Measurements from ENCODE around the gene ESX1. TPM values are rescaled to one million over a fixed set of nuclear protein-coding genes. Genes with fewer than 3 reads are reported as not detected.
"Not testable (repeated sequence)": the region's sequence is repeated elsewhere in the genome, so short reads cannot be mapped to it uniquely, and the experiment has no call there.

Gene ESX1
- not detected for total RNA-seq

DNA sequence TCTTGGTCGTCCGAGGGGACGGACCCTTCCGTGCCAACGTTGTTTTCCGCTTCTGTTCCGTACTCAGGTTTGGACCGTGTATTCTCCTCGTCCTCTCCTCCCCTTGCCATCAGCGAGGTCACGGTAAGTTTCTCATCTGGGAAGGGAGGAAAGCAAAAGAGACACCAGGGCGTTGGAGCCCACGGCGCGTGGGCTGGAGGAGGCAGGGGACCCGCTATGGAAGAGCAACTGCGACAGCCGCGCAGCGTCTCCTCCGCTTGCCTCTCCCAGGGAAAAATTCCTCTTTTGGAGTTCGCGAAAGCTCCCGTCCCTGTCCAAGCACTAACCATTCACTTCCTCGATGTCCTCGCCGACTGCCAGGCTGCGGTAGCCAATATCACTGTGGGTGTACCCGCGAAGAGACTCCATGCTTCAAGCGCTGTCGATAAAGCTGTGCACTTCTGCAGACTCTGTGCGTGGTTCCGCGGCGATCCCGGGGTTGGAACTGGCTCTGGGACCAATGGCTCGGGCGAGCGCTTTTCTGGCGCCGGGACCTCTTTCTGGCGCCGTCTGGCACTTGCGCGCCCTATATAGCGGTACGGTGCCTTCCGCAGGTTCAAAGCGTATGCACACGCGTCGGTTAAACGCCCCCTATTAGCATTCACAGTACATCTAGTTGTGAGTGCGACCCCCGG, at the start of gene ESX1:
Gene ESX1 (minus strand): TSS at position 492 of the 674 bp plus-strand sequence. CDS start 84 bp downstream, at position 408.
- DNase-seq (ENCODE audit: low spot score), result no peak
- no peak for ATAC-seq

DNA sequence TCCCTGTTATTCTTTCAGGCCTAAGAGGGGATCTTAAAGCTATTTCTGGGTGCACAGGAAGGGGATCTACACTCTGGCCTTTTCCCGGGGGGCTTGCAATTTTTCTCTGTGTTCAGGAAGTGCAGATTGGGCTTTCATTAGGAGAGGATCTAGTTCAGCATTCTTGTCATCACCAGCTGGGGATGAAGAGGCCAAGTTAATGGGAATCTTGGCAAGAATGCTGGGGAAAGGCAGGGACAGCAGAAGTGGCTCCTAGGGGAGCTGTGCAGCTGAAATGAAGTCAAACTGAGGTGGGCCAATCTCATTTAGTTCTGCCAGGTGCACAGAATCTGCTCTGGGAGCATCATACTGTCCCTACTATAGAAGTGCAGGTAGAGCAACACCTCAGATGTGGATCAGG, 40.9 kb upstream of the ESX1 start:
- DNase-seq (ENCODE audit: low spot score), result no peak
- ATAC-seq, result no peak

DNA sequence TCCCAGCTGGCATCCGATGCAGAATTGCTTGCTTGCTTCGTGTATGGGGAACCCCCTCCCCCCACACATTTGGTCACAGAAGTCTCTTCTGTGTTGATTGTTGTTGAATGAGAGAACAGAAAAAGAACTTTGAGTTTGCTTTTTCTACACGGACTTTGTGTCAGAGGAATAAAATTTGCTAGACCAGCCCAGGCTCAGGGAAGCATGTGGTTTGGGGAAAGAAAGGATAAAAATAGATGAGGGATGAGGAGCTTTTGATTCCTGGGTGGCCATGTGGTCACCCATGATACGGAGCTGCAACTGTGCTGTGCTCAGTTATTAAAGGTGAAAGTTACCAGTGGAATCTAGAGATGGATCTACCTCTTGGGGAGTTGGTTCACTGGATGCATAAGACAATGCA, 34.2 kb upstream of the ESX1 start:
- no peak for ATAC-seq
- no peak for DNase-seq (ENCODE audit: low spot score)

DNA sequence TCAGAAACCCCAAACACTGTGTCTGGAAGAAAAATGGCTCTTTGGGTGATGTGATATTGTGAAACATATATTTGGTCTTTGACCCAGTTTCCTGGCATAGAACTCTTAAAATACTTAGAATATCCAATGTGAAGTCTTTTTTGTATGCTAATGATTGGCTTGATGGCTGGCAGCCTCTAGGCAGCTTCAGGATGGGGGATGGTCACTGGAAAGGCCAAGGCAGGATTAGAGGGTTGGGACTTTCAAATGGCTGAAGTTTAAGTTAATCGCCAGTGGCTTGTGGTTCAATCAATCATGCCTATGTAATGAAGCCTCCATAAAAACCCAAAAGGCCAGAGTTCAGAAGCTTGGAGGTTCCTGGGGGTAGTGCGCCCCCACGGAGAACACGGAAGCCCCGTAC, 33.5 kb upstream of the ESX1 start:
- DNase-seq (ENCODE audit: low spot score), result no peak

DNA sequence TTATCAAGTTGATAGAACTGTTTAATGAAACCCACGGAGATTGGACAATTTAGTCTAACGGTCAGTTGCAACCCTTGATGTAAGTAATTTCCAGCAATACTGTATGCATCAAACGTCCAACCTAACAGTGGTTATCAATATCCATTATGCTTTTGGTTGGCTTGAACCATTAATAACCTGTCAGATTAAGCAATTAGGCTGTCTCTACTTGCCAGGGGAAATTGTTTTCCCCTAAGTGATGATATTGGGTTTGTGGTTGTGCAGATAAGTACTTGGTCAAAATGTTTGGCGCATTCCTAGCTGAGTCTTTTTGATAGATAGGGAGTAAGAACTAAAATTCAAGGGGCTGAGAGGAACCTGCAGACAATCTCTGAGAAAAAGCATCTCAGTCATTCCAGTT, 30.5 kb upstream of the ESX1 start:
- DNase-seq (ENCODE audit: low spot score), result no peak

More for the DNA sequence above, 33.5 kb upstream of the ESX1 start:
- ATAC-seq, result no peak

DNA sequence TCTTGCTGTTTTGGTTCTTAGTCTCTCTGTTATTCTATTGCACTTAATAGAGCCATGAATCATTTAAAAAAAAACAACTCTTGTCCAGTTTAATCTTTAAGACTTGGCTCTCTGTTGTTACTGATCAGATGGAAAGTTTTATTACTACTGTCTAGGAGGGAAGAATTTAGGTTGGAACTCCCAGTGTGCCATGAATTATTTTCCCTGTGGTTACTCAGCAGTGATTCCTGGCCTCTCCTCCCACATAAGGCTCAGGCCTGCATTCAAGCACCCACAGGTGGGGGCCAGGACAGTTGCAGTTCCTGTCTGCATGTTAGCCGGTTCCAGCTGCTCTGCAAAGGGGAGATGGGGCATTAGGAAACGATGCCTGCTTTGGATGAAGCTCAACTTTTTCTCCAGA, 29.8 kb upstream of the ESX1 start:
- DNase-seq (ENCODE audit: low spot score) (no peak), ATAC-seq (no peak)

More for the DNA sequence above, 30.5 kb upstream of the ESX1 start:
- no peak for ATAC-seq

DNA sequence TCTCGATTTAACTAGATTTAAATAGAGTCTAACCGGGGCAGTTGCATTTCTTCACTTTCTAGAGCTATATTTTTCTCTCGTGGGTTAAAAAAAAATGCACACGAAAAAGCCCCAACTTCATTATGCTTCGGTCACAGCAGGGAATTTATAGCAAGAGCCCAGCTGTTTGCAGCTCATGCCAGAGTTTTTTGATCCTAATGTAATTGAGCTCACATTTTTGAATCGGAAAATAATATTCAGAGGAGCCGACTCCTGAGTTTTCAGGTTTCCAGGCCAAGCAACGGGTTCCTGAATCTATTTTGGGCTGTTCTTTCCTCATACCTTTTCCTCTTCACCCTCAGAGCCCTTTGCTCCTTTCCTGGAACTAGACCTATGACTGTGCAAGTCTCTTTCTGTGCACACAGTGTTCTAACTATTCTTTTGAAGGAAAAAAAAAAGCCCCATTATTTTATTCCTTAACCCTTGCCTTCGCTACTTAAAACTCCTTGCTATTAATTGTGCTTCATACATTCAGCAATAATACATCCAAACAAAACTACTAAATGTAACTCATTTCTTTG, 27.5 kb upstream of the ESX1 start:
- ATAC-seq (no peak), DNase-seq (ENCODE audit: low spot score) (no peak)

DNA sequence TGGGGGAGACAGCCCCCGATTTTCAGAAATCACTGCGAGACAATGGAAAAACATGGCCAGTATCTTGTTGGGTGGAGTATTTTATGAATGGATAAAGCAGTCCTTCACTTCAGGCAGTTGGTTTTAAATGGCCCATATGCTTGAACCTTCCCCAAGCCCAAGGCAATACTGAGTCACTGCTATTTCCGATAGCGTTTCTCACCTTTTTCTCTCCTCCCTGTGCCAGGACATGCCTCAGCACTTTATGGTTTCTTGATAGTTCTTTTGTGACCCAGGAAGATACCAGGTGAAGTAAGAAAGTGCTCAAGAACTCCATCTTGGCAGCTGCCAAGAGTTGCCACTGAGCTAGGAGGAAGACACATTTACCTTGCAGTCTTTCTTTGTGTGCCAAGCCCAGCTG, 26.8 kb upstream of the ESX1 start:
- no peak for DNase-seq (ENCODE audit: low spot score)
- no peak for ATAC-seq

- ATAC-seq (no peak), DNase-seq (ENCODE audit: low spot score) (no peak)
Measured at GRCh38 chrX:104280609-104281008, 25.9 kb upstream of the ESX1 start.

DNA sequence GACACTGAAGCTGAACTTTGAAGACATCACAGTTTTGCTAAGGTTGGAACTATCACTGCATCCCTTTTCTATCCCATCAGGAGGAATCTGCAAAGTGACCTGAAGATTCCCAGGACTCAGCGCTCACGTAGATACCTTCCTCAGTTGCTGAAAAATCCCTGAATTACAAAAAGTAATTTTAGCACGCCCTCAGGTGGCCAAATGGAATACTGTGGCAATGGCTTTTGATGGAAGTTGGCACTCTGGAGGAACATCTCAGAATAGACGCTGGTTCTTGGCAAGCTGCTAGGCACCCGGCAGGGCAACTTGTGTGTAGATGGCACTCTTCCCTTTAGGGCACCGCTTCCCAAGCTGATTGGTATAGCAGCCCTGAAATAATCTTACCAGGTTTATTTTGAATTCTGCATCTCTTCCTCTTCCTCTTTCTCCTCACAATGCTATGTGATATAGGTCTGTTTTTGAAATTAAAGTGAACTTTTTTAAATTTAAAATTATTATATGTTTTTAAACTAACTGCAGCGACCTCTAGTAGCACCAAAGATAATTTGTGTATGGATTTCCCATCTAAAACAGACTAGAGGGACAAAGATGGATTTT, 16.3 kb upstream of the ESX1 start:
- ATAC-seq, result peak; percentile 95
- DNase-seq (ENCODE audit: low spot score), result peak; percentile 58

DNA sequence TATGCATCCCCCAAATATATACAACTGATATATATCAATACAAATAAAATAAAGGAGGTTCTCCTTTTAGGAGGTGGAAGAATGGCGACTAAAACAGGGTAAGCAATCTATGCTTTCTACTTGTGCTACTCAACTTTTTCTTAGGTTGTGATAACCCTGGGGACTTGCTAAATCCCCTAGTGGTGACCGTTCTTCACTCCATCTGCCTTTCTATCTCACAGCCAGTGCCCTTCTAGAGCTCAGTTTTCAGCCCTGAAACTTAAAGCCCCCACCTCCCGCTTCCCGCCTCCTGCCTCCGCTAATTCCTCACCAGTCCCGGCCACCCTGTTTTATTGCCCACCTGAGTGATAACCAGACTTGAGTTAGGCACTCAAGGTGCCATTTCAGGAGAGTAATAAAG, 15.5 kb upstream of the ESX1 start:
- DNase-seq (ENCODE audit: low spot score) (no peak), ATAC-seq (no peak)

- ATAC-seq (no peak), DNase-seq (ENCODE audit: low spot score) (no peak)
Measured at GRCh38 chrX:104255465-104255864, 732 bp upstream of the ESX1 start.

DNA sequence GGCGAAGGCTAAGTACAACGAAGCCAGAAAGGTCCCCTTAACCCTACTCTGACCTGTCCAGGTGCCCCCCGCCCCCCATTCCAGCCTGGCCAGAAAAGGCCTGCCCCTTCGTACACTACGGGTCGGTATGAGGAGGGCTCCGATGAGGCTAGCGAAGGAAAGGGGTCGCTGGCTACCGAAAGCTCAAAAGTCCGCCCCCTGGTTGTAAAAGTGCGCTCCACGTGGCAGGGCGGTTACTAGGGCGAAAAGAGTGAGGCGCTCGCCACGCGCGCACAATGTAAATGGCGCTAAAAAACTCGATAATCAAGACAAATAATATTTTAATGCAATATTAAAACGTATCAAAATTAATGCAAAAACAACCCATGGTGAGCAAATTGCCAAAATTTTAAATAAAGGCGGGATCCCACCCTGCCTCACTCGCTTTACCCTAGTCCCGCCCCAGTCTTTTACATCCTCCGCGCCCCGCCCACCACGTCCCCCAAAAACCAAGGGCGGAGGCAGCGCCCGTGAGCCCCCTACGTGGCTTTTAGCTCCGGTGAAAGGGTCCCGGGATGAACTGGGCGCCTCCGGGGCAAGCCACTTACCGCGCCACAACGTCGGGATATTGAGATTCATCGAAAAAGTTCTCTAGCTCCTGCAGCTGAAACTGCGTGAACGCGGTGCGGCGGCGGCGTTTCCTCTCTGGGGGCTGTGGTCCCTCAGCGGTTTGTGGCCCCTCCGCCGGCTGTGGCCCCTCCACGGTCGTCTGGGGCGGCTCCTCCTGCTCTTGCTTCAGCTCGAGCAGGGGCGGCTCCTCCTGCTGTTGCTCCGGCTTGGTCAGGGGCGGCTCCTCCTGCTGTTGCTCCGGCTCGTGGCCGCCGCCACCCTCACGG, 929 bp downstream of the ESX1 start:
- DNase-seq (ENCODE audit: low spot score) (no peak), ATAC-seq (no peak)

DNA sequence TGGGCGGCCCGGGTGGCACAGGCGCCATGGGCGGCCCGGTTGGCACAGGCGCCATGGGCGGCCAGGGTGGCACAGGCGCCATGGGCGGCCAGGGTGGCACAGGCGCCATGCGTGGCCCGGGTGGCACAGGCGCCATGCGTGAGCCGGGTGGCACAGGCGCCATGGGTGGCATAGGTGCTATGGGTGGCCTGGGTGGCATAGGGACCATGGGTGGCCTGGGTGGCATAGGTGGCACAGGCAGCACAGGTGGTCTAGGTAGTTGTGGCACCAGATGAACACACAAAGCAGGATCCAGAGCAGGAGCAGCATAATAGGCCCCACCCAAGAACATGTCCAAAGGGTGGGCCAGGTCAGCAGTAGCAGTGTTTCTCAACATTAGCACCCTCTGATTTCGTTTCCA, 4.3 kb downstream of the ESX1 start:
- no peak for DNase-seq (ENCODE audit: low spot score)
- ATAC-seq, result no peak

DNA sequence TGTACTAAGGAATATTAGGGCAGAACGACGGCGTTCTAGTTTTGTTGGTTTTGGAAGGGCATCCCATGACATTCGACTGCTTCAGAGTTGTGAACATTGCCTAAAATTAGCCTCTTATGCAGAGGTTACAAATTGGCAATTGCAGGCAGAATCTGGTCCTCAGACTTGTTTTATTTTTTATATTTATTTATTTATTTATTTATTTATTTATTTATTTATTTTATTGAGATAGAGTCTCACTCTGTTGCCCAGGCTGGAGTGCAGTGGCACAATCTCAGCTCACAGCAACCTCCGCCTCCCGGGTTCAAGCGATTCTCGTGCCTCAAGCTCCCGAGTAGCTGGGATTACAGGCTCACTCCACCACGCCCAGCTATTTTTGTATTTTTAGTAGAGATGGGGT, 24.7 kb downstream of the ESX1 start:
- not testable (repeated sequence) for DNase-seq (ENCODE audit: low spot score); ATAC-seq

DNA sequence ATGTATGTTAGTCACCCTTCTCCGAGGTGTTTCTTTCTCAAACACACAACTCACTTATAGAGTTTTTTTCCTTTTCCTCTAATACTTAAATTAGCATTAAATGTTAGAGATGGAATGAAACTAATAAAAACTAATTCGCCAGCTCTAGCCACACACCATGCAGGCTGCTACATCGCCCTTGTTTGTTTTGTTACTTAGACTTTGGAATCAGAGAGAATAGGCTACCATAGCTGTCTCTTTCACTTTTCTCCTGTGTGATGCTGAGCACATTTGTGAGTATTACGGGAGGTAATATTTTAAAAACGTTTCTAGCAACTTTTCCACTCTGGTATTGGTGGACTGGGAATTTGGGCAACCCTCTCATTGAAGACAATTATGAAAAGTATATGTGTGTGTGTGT, 43.5 kb downstream of the ESX1 start:
- DNase-seq (ENCODE audit: low spot score), result no peak
- ATAC-seq, result peak; percentile 79

- ATAC-seq, result no peak
Measured at GRCh38 chrX:104205548-104205947, 49.2 kb downstream of the ESX1 start.

More at GRCh38 chrX:104205548-104205947, 49.2 kb downstream of the ESX1 start:
- no peak for DNase-seq (ENCODE audit: low spot score)
